OCI-LY3 (cell line): Measurements from ENCODE around the gene RUNX2.
A peak's percentile ranks its signal among the peaks of the same experiment; 100 is the strongest.

ENCODE experiments used
- H2AFZ ChIP-seq: fragments of 200-600, 300-600 bp; shearing (Covaris generic); 2 replicates; pipeline ENCODE4 v1.6.0; 2014; ENCODE audit warnings: antibody characterized with exemption, low read depth, low read length
- H3K27ac ChIP-seq: fragments of 200-600, 300-600 bp; sonication (generic); 2 replicates; pipeline ENCODE4 v1.5.1; 2014; ENCODE audit warnings: mild to moderate bottlenecking, low read length, moderate library complexity, mixed read lengths
- H3K27me3 ChIP-seq: fragments of 200-600, 300-600 bp; sonication (generic); 2 replicates; pipeline ENCODE4 v1.6.1; 2014; ENCODE audit warnings: low read depth, low read length, mixed read lengths
- H3K36me3 ChIP-seq: fragments of 200-600, 300-600 bp; sonication (generic); replicated peaks from 2 replicates; pipeline ENCODE3; 2014; ENCODE audit warnings: low read depth, low read length, mixed read lengths
- H3K4me1 ChIP-seq: fragments of 300-600, 200-600 bp; sonication (generic); 2 replicates; pipeline ENCODE4 v1.6.1; 2014; ENCODE audit warnings: low read length, mixed read lengths
- H3K4me2 ChIP-seq: fragments of 200-600, 300-600 bp; sonication (generic); 2 replicates; pipeline ENCODE4 v1.6.1; 2014; ENCODE audit warnings: low read length, mixed read lengths
- H3K4me3 ChIP-seq: fragments of 300-600, 200-600 bp; sonication (generic); 2 replicates; pipeline ENCODE4 v1.5.1; 2014; ENCODE audit warnings: antibody characterized with exemption, mild to moderate bottlenecking, low read length, moderate library complexity
- H3K79me2 ChIP-seq: fragments of 300-600, 200-600 bp; shearing (Covaris generic); 2 replicates; pipeline ENCODE4 v1.6.1; 2014; ENCODE audit warnings: mild to moderate bottlenecking, low read length, mixed read lengths
- H3K9ac ChIP-seq: fragments of 300-600, 200-600 bp; shearing (Covaris generic); 2 replicates; pipeline ENCODE4 v1.6.0; 2014; ENCODE audit warnings: mild to moderate bottlenecking, low read length, moderate library complexity
- H3K9me3 ChIP-seq: fragments of 200-600, 300-600 bp; shearing (Covaris generic); 2 replicates; pipeline ENCODE4 v1.6.1; 2014; ENCODE audit warnings: low read length, mixed read lengths; ENCODE audit not compliant: insufficient read depth
- H4K20me1 ChIP-seq: fragments of 200-600, 300-600 bp; sonication (generic); 2 replicates; pipeline ENCODE4 v1.6.1; 2016; ENCODE audit warnings: low read length, mixed read lengths; ENCODE audit not compliant: insufficient read depth
- EZH2phosphoT487 ChIP-seq: fragments of 200-600 bp; shearing (Covaris generic); IDR thresholded peaks from 2 replicates; pipeline ENCODE4 v1.6.1; 2018; ENCODE audit warnings: antibody characterized with exemption, mixed run types, low read depth
- TF ChIP-seq, protein P1 (sequence below): fragments of 200-600, 300-600 bp; sonication (generic); IDR thresholded peaks from 2 replicates; pipeline ENCODE4 v1.5.1; 2014; ENCODE audit warnings: antibody characterized with exemption, low read length, low read depth

Gene RUNX2

GRCh38 chr6:45543298-45544235 is 215.4 kb downstream of the RUNX2 start:
- no peak overlapping the region for H2AFZ ChIP-seq
- H3K27ac ChIP-seq = no peak overlapping the region
- H3K79me2 ChIP-seq = no peaks in the 10 kb centered on the region
- no peak overlapping the region for H3K4me2 ChIP-seq
- no peak overlapping the region for H3K4me3 ChIP-seq
- no peaks in the 10 kb centered on the region for H3K9me3 ChIP-seq
- no peak overlapping the region for H3K9ac ChIP-seq
- H3K36me3 ChIP-seq = no peaks in the 10 kb centered on the region
- TF ChIP-seq, protein P1, sequence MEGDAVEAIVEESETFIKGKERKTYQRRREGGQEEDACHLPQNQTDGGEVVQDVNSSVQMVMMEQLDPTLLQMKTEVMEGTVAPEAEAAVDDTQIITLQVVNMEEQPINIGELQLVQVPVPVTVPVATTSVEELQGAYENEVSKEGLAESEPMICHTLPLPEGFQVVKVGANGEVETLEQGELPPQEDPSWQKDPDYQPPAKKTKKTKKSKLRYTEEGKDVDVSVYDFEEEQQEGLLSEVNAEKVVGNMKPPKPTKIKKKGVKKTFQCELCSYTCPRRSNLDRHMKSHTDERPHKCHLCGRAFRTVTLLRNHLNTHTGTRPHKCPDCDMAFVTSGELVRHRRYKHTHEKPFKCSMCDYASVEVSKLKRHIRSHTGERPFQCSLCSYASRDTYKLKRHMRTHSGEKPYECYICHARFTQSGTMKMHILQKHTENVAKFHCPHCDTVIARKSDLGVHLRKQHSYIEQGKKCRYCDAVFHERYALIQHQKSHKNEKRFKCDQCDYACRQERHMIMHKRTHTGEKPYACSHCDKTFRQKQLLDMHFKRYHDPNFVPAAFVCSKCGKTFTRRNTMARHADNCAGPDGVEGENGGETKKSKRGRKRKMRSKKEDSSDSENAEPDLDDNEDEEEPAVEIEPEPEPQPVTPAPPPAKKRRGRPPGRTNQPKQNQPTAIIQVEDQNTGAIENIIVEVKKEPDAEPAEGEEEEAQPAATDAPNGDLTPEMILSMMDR = no peak
- TF ChIP-seq EZH2phosphoT487 = no peak
- H3K27me3 ChIP-seq = peaks cover 74% of the 10 kb centered on the region
- peaks cover 27% of the 10 kb centered on the region for H3K4me1 ChIP-seq
- no peaks in the 10 kb centered on the region for H4K20me1 ChIP-seq

DNA sequence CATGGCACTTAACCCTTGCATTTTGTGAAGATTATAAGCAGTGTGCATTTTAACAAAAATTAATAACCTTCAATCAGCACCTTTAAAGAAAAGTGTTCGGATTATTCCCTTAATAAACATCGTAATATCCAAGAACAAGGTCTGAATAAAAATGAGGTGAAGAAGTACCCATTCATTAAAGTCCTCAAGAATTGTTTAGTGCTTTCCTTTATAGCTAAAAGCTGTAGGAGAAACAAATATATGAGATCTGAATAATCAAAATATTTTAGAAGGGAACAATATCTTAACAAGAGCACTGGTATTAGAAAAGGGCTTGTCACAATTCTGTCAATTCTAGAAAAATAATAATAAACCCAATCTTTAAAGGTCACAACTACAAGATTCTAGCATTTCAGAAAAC is 217.3 kb downstream of the RUNX2 start:
- H2AFZ ChIP-seq = no peak overlapping the region
- peaks cover 79% of the 10 kb centered on the region for H3K27me3 ChIP-seq
- H3K4me2 ChIP-seq = no peak overlapping the region
- H3K9me3 ChIP-seq = no peaks in the 10 kb centered on the region
- H3K4me3 ChIP-seq = no peak overlapping the region
- TF ChIP-seq, protein P1 = no peak
- no peak overlapping the region for H3K27ac ChIP-seq
- no peaks in the 10 kb centered on the region for H3K36me3 ChIP-seq
- no peak overlapping the region for H3K9ac ChIP-seq
- peaks cover 19% of the 10 kb centered on the region for H3K4me1 ChIP-seq
- H3K79me2 ChIP-seq = no peaks in the 10 kb centered on the region
- H4K20me1 ChIP-seq = no peaks in the 10 kb centered on the region

GRCh38 chr6:45548657-45549515 is 220.8 kb downstream of the RUNX2 start:
- Histone ChIP-seq H3K27ac (no peak overlapping the region), H3K4me1 (peaks cover 12% of the 10 kb centered on the region), H3K4me2 (peak overlapping the region; percentile 25), H3K79me2 (no peaks in the 10 kb centered on the region), H2AFZ (no peak overlapping the region), H3K9ac (no peak overlapping the region), H3K4me3 (no peak overlapping the region), H3K36me3 (no peaks in the 10 kb centered on the region), H3K27me3 (peaks cover 92% of the 10 kb centered on the region), H3K9me3 (no peaks in the 10 kb centered on the region), H4K20me1 (0 out of 2 replicates have a peak, but pooled peaks cover 6% of the 10 kb centered on the region)
- TF ChIP-seq EZH2phosphoT487 = no peak
- TF ChIP-seq, protein P1 = no peak

DNA sequence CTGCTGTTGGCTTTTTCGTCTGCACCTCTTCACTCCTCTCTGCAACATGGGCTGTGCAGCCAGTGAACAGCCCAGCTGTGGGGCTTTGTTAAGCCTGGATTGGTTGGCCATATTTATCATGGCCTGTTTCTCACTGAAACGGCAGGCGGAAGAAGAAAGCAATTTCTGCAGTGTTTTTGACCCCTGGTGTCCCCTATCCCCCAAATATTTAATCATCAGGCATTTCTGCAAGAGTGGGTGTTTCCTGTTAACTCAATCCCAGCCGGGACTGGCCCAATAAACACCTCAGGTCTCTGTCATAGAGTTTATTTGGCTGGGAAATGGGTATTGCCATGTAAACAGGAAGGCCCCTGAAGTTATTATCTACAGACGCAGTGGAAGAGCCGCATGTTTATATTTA is 224.4 kb downstream of the RUNX2 start:
- 0 out of 2 replicates have a peak, but pooled peaks cover 6% of the 10 kb centered on the region for H4K20me1 ChIP-seq
- H3K4me1 ChIP-seq = peaks cover 16% of the 10 kb centered on the region
- no peak overlapping the region for H3K4me3 ChIP-seq
- H3K36me3 ChIP-seq = no peaks in the 10 kb centered on the region
- no peak overlapping the region for H3K4me2 ChIP-seq
- no peaks in the 10 kb centered on the region for H3K9me3 ChIP-seq
- peaks cover 95% of the 10 kb centered on the region for H3K27me3 ChIP-seq
- H2AFZ ChIP-seq = no peak overlapping the region
- H3K27ac ChIP-seq = no peak overlapping the region
- no peaks in the 10 kb centered on the region for H3K79me2 ChIP-seq
- no peak overlapping the region for H3K9ac ChIP-seq
- TF ChIP-seq EZH2phosphoT487 = no peak
- TF ChIP-seq, protein P1 = no peak
